ENCODE results near the gene MAPK10.

The MAPK10 gene

DNA sequence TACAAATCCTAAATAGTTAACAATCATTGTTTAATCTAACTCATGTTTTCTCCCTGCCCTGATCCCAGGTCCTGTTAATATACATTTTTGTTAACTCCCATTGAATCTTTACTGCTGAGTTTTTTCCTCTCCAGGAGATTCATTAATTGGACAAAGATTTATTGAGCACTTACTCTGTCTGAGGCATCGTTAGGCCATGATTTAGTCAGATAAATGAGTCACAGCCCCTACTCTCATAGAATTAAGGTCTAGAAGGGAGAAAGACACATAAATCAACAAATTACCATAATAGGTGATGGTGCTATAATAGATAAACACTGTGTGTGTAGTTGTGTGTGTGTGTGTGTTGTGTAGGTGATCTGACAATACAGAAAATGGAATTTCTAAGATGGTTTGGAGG, 112.5 kb downstream of the MAPK10 start:
- Histone ChIP-seq H3K4me3 (IDR thresholded peaks at IDR 0.05; ENCODE audit: insufficient read depth, low read depth, low read length) (no peak overlapping the region), H3K27me3 (ENCODE audit: insufficient read depth, low read depth) (no peaks in the 10 kb centered on the region), H3K27ac (no peak overlapping the region), H4K20me1 (ENCODE audit: insufficient read depth) (no peaks in the 10 kb centered on the region), H3K4me1 (ENCODE audit: low read depth, poor library complexity, severe bottlenecking) (peaks cover 73% of the 10 kb centered on the region), H3K36me3 (ENCODE audit: insufficient read depth) (no peaks in the 10 kb centered on the region), H3K4me2 (peak overlapping the region; percentile 22; the same call in 1 of the 2 replicates), H3K9ac (no peak overlapping the region), H3K79me2 (ENCODE audit: insufficient read depth, low read depth) (no peaks in the 10 kb centered on the region), H2AFZ (ENCODE audit: low read depth) (no peak overlapping the region)
- TF ChIP-seq, protein P1, sequence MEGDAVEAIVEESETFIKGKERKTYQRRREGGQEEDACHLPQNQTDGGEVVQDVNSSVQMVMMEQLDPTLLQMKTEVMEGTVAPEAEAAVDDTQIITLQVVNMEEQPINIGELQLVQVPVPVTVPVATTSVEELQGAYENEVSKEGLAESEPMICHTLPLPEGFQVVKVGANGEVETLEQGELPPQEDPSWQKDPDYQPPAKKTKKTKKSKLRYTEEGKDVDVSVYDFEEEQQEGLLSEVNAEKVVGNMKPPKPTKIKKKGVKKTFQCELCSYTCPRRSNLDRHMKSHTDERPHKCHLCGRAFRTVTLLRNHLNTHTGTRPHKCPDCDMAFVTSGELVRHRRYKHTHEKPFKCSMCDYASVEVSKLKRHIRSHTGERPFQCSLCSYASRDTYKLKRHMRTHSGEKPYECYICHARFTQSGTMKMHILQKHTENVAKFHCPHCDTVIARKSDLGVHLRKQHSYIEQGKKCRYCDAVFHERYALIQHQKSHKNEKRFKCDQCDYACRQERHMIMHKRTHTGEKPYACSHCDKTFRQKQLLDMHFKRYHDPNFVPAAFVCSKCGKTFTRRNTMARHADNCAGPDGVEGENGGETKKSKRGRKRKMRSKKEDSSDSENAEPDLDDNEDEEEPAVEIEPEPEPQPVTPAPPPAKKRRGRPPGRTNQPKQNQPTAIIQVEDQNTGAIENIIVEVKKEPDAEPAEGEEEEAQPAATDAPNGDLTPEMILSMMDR (conservative IDR thresholded peaks at IDR 0.05; ENCODE audit: low read depth, low read length) = no peak

DNA sequence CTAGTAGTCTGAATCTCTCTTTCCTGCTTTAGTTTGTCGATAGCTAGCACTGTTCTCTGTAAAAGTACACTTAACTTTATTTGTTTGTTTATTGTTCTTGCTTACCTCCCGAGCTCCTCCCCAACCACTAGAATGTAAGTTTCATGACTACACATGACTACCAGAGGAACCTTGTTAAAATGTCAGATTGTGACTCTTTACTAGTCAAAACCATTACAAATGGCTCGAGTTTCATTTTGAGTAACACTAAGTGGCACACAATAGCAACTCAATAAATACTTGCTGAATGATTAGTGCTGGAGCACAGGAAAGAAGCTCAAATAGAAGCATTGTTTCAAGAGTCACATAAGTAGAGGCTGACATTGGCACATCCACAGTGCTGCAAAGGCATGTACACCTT, 116.1 kb downstream of the MAPK10 start:
- H3K79me2 ChIP-seq (ENCODE audit: insufficient read depth, low read depth) = no peaks in the 10 kb centered on the region
- no peaks in the 10 kb centered on the region for H4K20me1 ChIP-seq (ENCODE audit: insufficient read depth)
- H3K27ac ChIP-seq = peak overlapping the region; percentile 26; the same call in 1 of the 2 replicates
- peaks cover 53% of the 10 kb centered on the region for H3K4me1 ChIP-seq (ENCODE audit: low read depth, poor library complexity, severe bottlenecking)
- no peak overlapping the region for H3K9ac ChIP-seq
- no peaks in the 10 kb centered on the region for H3K27me3 ChIP-seq (ENCODE audit: insufficient read depth, low read depth)
- H2AFZ ChIP-seq (ENCODE audit: low read depth) = no peak overlapping the region
- H3K4me2 ChIP-seq = no peak overlapping the region
- no peaks in the 10 kb centered on the region for H3K36me3 ChIP-seq (ENCODE audit: insufficient read depth)
- TF ChIP-seq, protein P1 (conservative IDR thresholded peaks at IDR 0.05; ENCODE audit: low read depth, low read length) = no peak
- H3K4me3 ChIP-seq (IDR thresholded peaks at IDR 0.05; ENCODE audit: insufficient read depth, low read depth, low read length) = no peak overlapping the region

- Histone ChIP-seq H3K27me3 (ENCODE audit: insufficient read depth, low read depth) (no peaks in the 10 kb centered on the region), H3K27ac (no peak overlapping the region), H3K4me1 (ENCODE audit: low read depth, poor library complexity, severe bottlenecking) (peaks cover 42% of the 10 kb centered on the region), H2AFZ (ENCODE audit: low read depth) (no peak overlapping the region), H3K36me3 (ENCODE audit: insufficient read depth) (no peaks in the 10 kb centered on the region), H3K4me2 (no peak overlapping the region), H4K20me1 (ENCODE audit: insufficient read depth) (no peaks in the 10 kb centered on the region), H3K79me2 (ENCODE audit: insufficient read depth, low read depth) (no peaks in the 10 kb centered on the region), H3K4me3 (IDR thresholded peaks at IDR 0.05; ENCODE audit: insufficient read depth, low read depth, low read length) (no peak overlapping the region), H3K9ac (no peak overlapping the region)
- TF ChIP-seq, protein P1 (conservative IDR thresholded peaks at IDR 0.05; ENCODE audit: low read depth, low read length) = no peak
Measured at GRCh38 chr4:86242677-86243076, 117.2 kb downstream of the MAPK10 start.

- Histone ChIP-seq H2AFZ (ENCODE audit: low read depth) (no peak overlapping the region), H3K4me3 (IDR thresholded peaks at IDR 0.05; ENCODE audit: insufficient read depth, low read depth, low read length) (no peak overlapping the region)
Measured at GRCh38 chr4:86235549-86235948, 124.3 kb downstream of the MAPK10 start.

More at GRCh38 chr4:86235549-86235948, 124.3 kb downstream of the MAPK10 start:
- H3K27me3 ChIP-seq (ENCODE audit: insufficient read depth, low read depth) = no peaks in the 10 kb centered on the region
- no peaks in the 10 kb centered on the region for H3K36me3 ChIP-seq (ENCODE audit: insufficient read depth)
- H3K9ac ChIP-seq = no peak overlapping the region
- no peaks in the 10 kb centered on the region for H3K79me2 ChIP-seq (ENCODE audit: insufficient read depth, low read depth)
- no peaks in the 10 kb centered on the region for H4K20me1 ChIP-seq (ENCODE audit: insufficient read depth)
- no peaks in the 10 kb centered on the region for H3K4me1 ChIP-seq (ENCODE audit: low read depth, poor library complexity, severe bottlenecking)
- no peak overlapping the region for H3K4me2 ChIP-seq
- H3K27ac ChIP-seq = no peak overlapping the region
- TF ChIP-seq, protein P1 (conservative IDR thresholded peaks at IDR 0.05; ENCODE audit: low read depth, low read length) = no peak
